Suprapubic skin (tissue), 4 donors: ENCODE data around the gene OR56A1. TPM values are rescaled to one million over a fixed set of nuclear protein-coding genes. Genes with fewer than 3 reads are reported as not detected.

ENCODE experiments used
- DNase-seq, 2 donors: peaks; one replicate each; pipeline ENCODE4 v3.0.0-alpha.2; 2019; ENCODE audit warnings: low spot score in 2 of 2
- H3K27ac ChIP-seq: fragments of 200-600 bp; sonication (generic); one replicate; pipeline ENCODE4 v1.5.1; 2019
- H3K27me3 ChIP-seq: fragments of 200-600 bp; sonication (generic); one replicate; pipeline ENCODE4 v1.5.1; 2019
- H3K36me3 ChIP-seq: fragments of 200-600 bp; sonication (generic); one replicate; pipeline ENCODE4 v1.5.1; 2019
- H3K4me1 ChIP-seq: fragments of 200-600 bp; sonication (generic); one replicate; pipeline ENCODE4 v1.5.1; 2019
- H3K4me3 ChIP-seq: fragments of 200-600 bp; sonication (generic); one replicate; pipeline ENCODE4 v1.5.1; 2019; ENCODE audit warnings: mild to moderate bottlenecking
- H3K9me3 ChIP-seq: fragments of 200-600 bp; sonication (generic); one replicate; pipeline ENCODE4 v1.5.1; 2019
- CTCF ChIP-seq, 2 donors: fragments of 200-600 bp in 1 of 2; fragments of 450-650 bp in 1 of 2; sonication (generic) in 1 of 2; IDR thresholded peaks; one replicate each; pipeline ENCODE4 v1.5.1; 2016 to 2019; ENCODE audit warnings: antibody characterized with exemption in 2 of 2, mild to moderate bottlenecking in 1 of 2, moderate library complexity in 1 of 2
- EP300 ChIP-seq: sonication (generic); formaldehyde crosslinking; IDR thresholded peaks from one replicate; pipeline ENCODE4 v1.6.1; 2017; ENCODE audit warnings: antibody characterized with exemption
- POLR2A ChIP-seq, 2 donors: fragments of 450-650 bp; IDR thresholded peaks; one replicate each; pipeline ENCODE4 v1.6.1; 2017; ENCODE audit warnings: antibody characterized with exemption in 2 of 2, mild to moderate bottlenecking in 2 of 2, moderate library complexity in 2 of 2
- POLR2AphosphoS5 ChIP-seq, 3 donors: sonication (generic); formaldehyde crosslinking; IDR thresholded peaks; one replicate each; pipeline ENCODE4 v1.6.1; 2017; ENCODE audit warnings: antibody characterized with exemption in 3 of 3
- WGBS: methylation state at CpG from one replicate; pipeline ENCODE4 v1.1.5; 2018; 5-methylcytosine and 5-hydroxymethylcytosine counted together
- total RNA-seq, 4 donors: library from RNA; depleted of rRNA; stranded (reverse); fragments of >200 nt; gene quantifications; one replicate each; pipeline ENCODE4 v1.1.0, GENCODE V29; 2016

Gene OR56A1
- total RNA-seq, 4 donors from 2014 or later: 0.25 to 1.2 (median 0.31) TPM; not detected in 1

DNA sequence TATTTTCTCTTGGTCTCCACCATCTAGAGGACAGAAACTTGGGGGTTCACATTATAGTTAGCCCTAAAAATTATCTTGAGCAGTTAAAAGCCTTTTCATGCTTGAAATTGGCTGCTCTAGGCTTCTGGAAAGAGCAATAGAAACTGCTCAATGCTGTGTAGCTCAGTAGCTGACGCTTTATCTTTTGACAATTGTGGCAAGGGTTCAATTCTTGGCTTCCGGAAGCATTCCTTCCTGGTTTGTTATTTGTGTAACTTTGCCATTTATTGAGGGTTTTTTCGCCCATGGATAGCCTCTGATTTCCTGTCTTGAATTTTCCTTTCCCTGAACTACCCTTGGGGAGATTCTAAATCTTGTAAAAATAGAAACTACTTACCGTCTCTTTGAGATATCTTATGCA, 10.3 kb upstream of the OR56A1 start:
- no peaks in the 10 kb centered on the region for H3K4me1 ChIP-seq
- H3K27ac ChIP-seq: no peak overlapping the region
- 37% methylated on average over 4 of the region's 4 CpGs for WGBS
- no peak overlapping the region for H3K4me3 ChIP-seq
- H3K27me3 ChIP-seq: no peaks in the 10 kb centered on the region
- no peaks in the 10 kb centered on the region for H3K9me3 ChIP-seq
- TF ChIP-seq POLR2A (IDR thresholded peaks at IDR 0.05) (no peak), POLR2AphosphoS5 (IDR thresholded peaks at IDR 0.05) (no peak), EP300 (no peak), CTCF (IDR thresholded peaks at IDR 0.05) (no peak)
- H3K36me3 ChIP-seq: no peaks in the 10 kb centered on the region
- DNase-seq: no peak

- Histone ChIP-seq H3K36me3 (no peaks in the 10 kb centered on the region), H3K4me1 (no peaks in the 10 kb centered on the region), H3K27me3 (peaks cover 4% of the 10 kb centered on the region), H3K27ac (no peak overlapping the region), H3K9me3 (no peaks in the 10 kb centered on the region), H3K4me3 (no peak overlapping the region)
- TF ChIP-seq POLR2AphosphoS5 (IDR thresholded peaks at IDR 0.05): no peak
- TF ChIP-seq POLR2A (IDR thresholded peaks at IDR 0.05): no peak
- TF ChIP-seq CTCF (IDR thresholded peaks at IDR 0.05): no peak
- DNase-seq: no peak
- 81% methylated on average over 1 of the region's 1 CpG for WGBS
These were observed 3.1 kb downstream of the OR56A1 start for GRCh38 chr11:6027501-6027900.

GRCh38 chr11:6025056-6025455, 5.5 kb downstream of the OR56A1 start:
- Histone ChIP-seq H3K9me3 (no peaks in the 10 kb centered on the region), H3K4me3 (no peak overlapping the region), H3K36me3 (no peaks in the 10 kb centered on the region), H3K27me3 (peaks cover 4% of the 10 kb centered on the region), H3K27ac (no peak overlapping the region), H3K4me1 (no peaks in the 10 kb centered on the region)
- no peak for DNase-seq
- WGBS: 73% methylated on average over 2 of the region's 2 CpGs
- TF ChIP-seq POLR2A (IDR thresholded peaks at IDR 0.05) (no peak), EP300 (no peak), CTCF (IDR thresholded peaks at IDR 0.05) (no peak)

GRCh38 chr11:6022956-6023355, 7.6 kb downstream of the OR56A1 start:
- Histone ChIP-seq H3K4me1 (no peaks in the 10 kb centered on the region), H3K36me3 (no peaks in the 10 kb centered on the region), H3K27me3 (peaks cover 4% of the 10 kb centered on the region), H3K4me3 (no peak overlapping the region), H3K27ac (no peak overlapping the region), H3K9me3 (no peaks in the 10 kb centered on the region)
- no peak for DNase-seq
- 3% methylated on average over 4 of the region's 4 CpGs for WGBS
- TF ChIP-seq POLR2A (IDR thresholded peaks at IDR 0.05) (no peak), CTCF (IDR thresholded peaks at IDR 0.05) (peak in 1 of 2 donors; percentile 22)

GRCh38 chr11:6013042-6013441, 17.5 kb downstream of the OR56A1 start:
- no CpG with 5 or more reads among the region's 3 CpGs for WGBS
- Histone ChIP-seq H3K4me3 (no peak overlapping the region), H3K9me3 (no peaks in the 10 kb centered on the region), H3K27ac (no peak overlapping the region), H3K4me1 (no peaks in the 10 kb centered on the region), H3K36me3 (no peaks in the 10 kb centered on the region), H3K27me3 (peaks cover 10% of the 10 kb centered on the region)
- no peak for DNase-seq
- TF ChIP-seq EP300: no peak
- TF ChIP-seq POLR2A (IDR thresholded peaks at IDR 0.05): no peak
- TF ChIP-seq CTCF (IDR thresholded peaks at IDR 0.05): no peak
- no peak for TF ChIP-seq POLR2AphosphoS5 (IDR thresholded peaks at IDR 0.05)
